Measurements from ENCODE around the gene MMP15. TPM values are rescaled to one million over a fixed set of nuclear protein-coding genes. Genes with fewer than 3 reads are reported as not detected.
"Not testable (repeated sequence)": the region's sequence is repeated elsewhere in the genome, so short reads cannot be mapped to it uniquely, and the experiment has no call there.

Gene MMP15
- polyA plus RNA-seq, 1 experiment: 0.60 TPM

DNA sequence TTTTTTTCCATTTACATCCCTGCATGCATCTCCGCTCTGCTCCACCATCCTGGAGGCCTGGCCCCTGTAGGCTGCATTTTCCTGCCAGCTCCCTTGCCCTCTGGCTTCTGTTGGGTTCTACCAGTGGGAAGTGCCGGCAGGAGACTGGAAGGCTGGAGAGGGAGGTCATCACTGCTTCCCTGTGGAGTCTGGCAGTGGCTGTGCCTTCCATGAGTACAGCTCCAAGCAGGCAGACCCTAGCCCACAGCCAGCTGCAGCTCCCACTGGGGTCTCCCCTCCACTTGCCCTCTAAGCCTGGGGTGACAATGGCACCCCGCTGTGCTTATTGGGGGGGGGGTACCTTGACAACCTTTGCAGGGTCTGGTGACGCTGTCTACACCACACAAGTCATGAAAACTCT, 37.3 kb downstream of the MMP15 start:
- Histone ChIP-seq H3K9me3 (ENCODE audit: control insufficient read depth, insufficient read depth, low read length) (no peaks in the 10 kb centered on the region), H3K4me3 (ENCODE audit: low read depth, low read length) (no peak overlapping the region), H3K27me3 (ENCODE audit: control insufficient read depth, insufficient read depth, low read length) (peaks cover 3% of the 10 kb centered on the region), H3K27ac (ENCODE audit: low read depth, low read length) (no peak overlapping the region)
- ChIA-PET POLR2A (no interaction called here), CTCF (no interaction called here)
- DNase-seq (ENCODE audit: low read depth, low spot score): no peak
- TF ChIP-seq, protein P1, sequence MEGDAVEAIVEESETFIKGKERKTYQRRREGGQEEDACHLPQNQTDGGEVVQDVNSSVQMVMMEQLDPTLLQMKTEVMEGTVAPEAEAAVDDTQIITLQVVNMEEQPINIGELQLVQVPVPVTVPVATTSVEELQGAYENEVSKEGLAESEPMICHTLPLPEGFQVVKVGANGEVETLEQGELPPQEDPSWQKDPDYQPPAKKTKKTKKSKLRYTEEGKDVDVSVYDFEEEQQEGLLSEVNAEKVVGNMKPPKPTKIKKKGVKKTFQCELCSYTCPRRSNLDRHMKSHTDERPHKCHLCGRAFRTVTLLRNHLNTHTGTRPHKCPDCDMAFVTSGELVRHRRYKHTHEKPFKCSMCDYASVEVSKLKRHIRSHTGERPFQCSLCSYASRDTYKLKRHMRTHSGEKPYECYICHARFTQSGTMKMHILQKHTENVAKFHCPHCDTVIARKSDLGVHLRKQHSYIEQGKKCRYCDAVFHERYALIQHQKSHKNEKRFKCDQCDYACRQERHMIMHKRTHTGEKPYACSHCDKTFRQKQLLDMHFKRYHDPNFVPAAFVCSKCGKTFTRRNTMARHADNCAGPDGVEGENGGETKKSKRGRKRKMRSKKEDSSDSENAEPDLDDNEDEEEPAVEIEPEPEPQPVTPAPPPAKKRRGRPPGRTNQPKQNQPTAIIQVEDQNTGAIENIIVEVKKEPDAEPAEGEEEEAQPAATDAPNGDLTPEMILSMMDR (IDR thresholded peaks at IDR 0.05; ENCODE audit: low read depth, low read length): no peak

DNA sequence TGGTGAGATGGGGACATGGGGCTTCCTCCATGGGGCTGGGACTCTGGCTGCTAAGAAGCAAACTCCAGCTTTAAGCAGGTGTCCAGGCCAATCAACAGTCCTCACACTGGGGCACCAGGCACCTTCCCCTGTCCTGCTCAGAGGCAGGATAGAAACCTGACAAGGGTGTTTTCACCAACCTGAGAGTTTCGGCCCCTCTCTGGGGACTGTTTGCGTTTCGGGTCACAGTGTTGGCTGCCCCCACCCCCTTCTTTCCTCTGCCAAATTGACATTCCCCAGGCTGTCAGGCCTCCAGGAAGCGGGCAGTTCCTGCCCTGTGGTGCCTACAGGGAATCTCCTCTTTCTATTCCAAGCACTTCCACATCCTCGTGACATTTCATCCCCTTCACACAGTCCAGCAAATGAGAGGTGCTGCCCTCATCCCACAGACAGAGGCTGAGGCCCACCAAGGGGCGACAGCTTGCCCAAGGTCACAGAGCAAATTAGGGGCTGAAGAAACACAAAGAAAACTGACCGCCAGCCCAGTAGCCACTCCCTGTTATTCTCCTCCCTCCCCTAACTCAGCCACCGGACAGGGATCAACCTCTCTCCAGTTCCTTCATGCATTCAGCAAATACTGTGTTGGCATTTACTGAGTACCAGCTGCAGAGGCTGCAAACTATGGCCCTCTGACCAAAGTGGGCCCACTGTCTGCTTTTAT, 38.0 kb downstream of the MMP15 start:
- Histone ChIP-seq H3K9me3 (ENCODE audit: control insufficient read depth, insufficient read depth, low read length) (no peaks in the 10 kb centered on the region), H3K27ac (ENCODE audit: low read depth, low read length) (no peak overlapping the region), H3K4me3 (ENCODE audit: low read depth, low read length) (no peak overlapping the region), H3K27me3 (ENCODE audit: control insufficient read depth, insufficient read depth, low read length) (no peaks in the 10 kb centered on the region)
- POLR2A ChIA-PET: no interaction called here
- TF ChIP-seq, protein P1 (IDR thresholded peaks at IDR 0.05; ENCODE audit: low read depth, low read length): no peak
- DNase-seq (ENCODE audit: low read depth, low spot score): no peak
- CTCF ChIA-PET: interaction anchor here (0.7 kb wide), 1 partner anchor 58 kb away, joined by 4 read pairs; no protein-coding TSS in a partner anchor

DNA sequence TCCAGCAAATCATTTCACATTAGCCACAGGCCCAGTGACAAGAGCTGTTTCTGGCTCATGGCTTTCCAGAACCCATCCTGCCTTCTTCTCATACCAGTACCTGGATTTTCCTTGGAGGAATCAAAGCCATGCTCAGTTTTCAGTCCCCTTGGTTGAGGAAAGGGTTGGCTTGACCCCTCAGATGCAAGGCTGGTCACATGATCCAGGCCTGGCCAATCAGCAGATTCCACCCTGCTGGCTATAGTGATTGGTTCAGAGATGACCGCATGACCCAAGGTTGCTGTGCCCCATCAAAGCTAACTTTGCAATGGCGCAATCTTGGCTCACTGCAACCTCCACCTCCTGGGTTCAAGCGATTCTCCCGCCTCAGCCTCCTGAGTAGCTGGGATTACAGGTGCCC, 45.0 kb downstream of the MMP15 start:
- DNase-seq (ENCODE audit: low read depth, low spot score): no peak

DNA sequence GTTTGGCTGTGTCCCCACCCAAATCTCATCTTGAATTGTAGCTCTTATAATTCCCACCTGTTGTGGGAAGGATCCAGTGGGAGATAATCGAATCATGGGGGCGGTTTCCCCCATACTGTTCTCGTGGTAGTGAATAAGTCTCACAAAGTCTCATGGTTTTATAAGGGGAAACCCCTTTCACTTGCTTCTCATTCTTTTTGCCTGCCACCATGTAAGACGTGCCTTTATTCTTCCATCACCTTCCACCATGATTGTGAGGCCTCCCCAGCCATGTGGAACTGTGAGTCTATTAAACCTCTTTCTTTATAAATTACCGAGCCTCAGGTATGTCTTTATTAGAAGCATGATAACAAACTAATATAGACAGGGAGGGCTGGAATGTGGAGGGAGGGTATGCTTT, 46.6 kb downstream of the MMP15 start:
- H3K27ac ChIP-seq (ENCODE audit: low read depth, low read length); DNase-seq (ENCODE audit: low read depth, low spot score); H3K27me3 ChIP-seq (ENCODE audit: control insufficient read depth, insufficient read depth, low read length); POLR2A ChIA-PET; H3K9me3 ChIP-seq (ENCODE audit: control insufficient read depth, insufficient read depth, low read length); H3K4me3 ChIP-seq (ENCODE audit: low read depth, low read length): not testable (repeated sequence)
- CTCF ChIA-PET: interaction anchor here (0.7 kb wide), 1 partner anchor 25 kb away, joined by 4 read pairs; no protein-coding TSS in a partner anchor

More for the DNA sequence above, 45.0 kb downstream of the MMP15 start:
- ChIA-PET CTCF (no interaction called here), POLR2A (no interaction called here)
- Histone ChIP-seq H3K9me3 (ENCODE audit: control insufficient read depth, insufficient read depth, low read length) (no peaks in the 10 kb centered on the region), H3K27ac (ENCODE audit: low read depth, low read length) (no peak overlapping the region), H3K4me3 (ENCODE audit: low read depth, low read length) (no peak overlapping the region), H3K27me3 (ENCODE audit: control insufficient read depth, insufficient read depth, low read length) (no peaks in the 10 kb centered on the region)
- TF ChIP-seq, protein P1 (IDR thresholded peaks at IDR 0.05; ENCODE audit: low read depth, low read length): no peak

DNA sequence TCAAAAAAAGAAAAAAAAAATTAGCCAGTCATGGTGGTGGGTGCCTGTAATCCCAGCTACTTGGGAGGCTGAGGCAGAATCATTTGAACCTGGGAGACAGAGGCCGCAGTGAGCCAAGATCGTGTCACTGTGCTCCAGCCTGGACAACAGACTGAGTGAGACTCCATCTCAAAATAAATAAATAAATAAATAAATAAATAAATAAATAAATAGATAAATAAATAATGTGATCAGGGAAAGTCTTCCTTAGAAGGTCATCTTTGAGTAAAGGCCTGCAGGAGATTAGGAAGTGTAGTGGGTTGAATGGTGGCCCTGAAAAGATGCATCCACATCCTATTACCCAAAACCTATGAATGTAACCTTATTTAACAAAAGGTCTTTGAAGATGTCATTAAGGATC, 47.5 kb downstream of the MMP15 start:
- H3K9me3 ChIP-seq (ENCODE audit: control insufficient read depth, insufficient read depth, low read length); H3K27me3 ChIP-seq (ENCODE audit: control insufficient read depth, insufficient read depth, low read length); H3K4me3 ChIP-seq (ENCODE audit: low read depth, low read length); DNase-seq (ENCODE audit: low read depth, low spot score); POLR2A ChIA-PET; H3K27ac ChIP-seq (ENCODE audit: low read depth, low read length); CTCF ChIA-PET: not testable (repeated sequence)

DNA sequence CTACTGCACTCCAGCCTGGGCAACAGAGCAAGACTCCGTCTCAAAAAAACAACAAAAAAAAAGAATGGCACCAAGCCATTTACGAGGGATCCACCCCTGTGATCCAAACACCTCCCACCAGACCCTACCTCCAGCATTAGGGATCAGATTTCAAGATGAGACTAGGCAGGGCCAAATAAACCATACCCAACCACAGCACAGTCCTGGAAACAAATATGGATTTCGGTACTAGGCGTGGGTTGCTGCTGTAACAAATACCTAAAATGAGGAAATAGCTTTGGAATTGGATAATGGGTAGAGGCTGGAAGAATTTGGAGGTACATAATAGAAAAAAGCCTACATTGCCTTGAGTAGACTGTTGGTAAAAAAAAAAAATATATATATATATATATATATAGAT, 49.1 kb downstream of the MMP15 start:
- ChIA-PET CTCF (no interaction called here), POLR2A (no interaction called here)
- TF ChIP-seq, protein P1 (IDR thresholded peaks at IDR 0.05; ENCODE audit: low read depth, low read length): no peak
- Histone ChIP-seq H3K4me3 (ENCODE audit: low read depth, low read length) (no peak overlapping the region), H3K27ac (ENCODE audit: low read depth, low read length) (no peak overlapping the region), H3K9me3 (ENCODE audit: control insufficient read depth, insufficient read depth, low read length) (no peaks in the 10 kb centered on the region; the same call in none of the 2 replicates), H3K27me3 (ENCODE audit: control insufficient read depth, insufficient read depth, low read length) (no peaks in the 10 kb centered on the region)
- no peak for DNase-seq (ENCODE audit: low read depth, low spot score)
